ENCODE results near the gene CNNM2. TPM values are rescaled to one million over a fixed set of nuclear protein-coding genes. Genes with fewer than 3 reads are reported as not detected.

The CNNM2 gene
- total RNA-seq, 4 donors from 2014 or later: 9.9 to 21.0 (median 10.5) TPM

- H3K27me3 ChIP-seq: no peaks in the 10 kb centered on the region
These were observed 12.6 kb downstream of the CNNM2 start for GRCh38 chr10:102930720-102931119.

GRCh38 chr10:102931643-102932042 lies 13.5 kb downstream of the CNNM2 start:
- no peak for TF ChIP-seq EP300 (IDR thresholded peaks at IDR 0.05)
- no peak for TF ChIP-seq CTCF (IDR thresholded peaks at IDR 0.05)
- no peak for TF ChIP-seq POLR2A (IDR thresholded peaks at IDR 0.05)
- no peak for DNase-seq (ENCODE audit: low spot score in 2 of 2)
- no peak overlapping the region for H3K27ac ChIP-seq
- H3K36me3 ChIP-seq: peaks cover 0 to 28% (median 0%) of the 10 kb centered on the region in 3 donors
- 81 to 82% methylated on average over 5 of the region's 5 CpGs for WGBS, 2 donors
- H3K4me3 ChIP-seq: no peak overlapping the region
- peaks cover 0 to 2% (median 0%) of the 10 kb centered on the region in 4 donors for H3K9me3 ChIP-seq
- H3K4me1 ChIP-seq: no peaks in the 10 kb centered on the region
- no peaks in the 10 kb centered on the region for H3K27me3 ChIP-seq

More at GRCh38 chr10:102930720-102931119, 12.6 kb downstream of the CNNM2 start:
- no peak for TF ChIP-seq EP300 (IDR thresholded peaks at IDR 0.05)
- no peak for TF ChIP-seq POLR2A (IDR thresholded peaks at IDR 0.05)
- no peak for TF ChIP-seq CTCF (IDR thresholded peaks at IDR 0.05)
- Histone ChIP-seq H3K4me3 (no peak overlapping the region), H3K27ac (no peak overlapping the region), H3K36me3 (peaks cover 0 to 28% (median 0%) of the 10 kb centered on the region in 3 donors), H3K9me3 (peaks cover 0 to 2% (median 0%) of the 10 kb centered on the region in 4 donors), H3K4me1 (no peaks in the 10 kb centered on the region)
- 92 to 93% methylated on average over 2 of the region's 2 CpGs for WGBS, 2 donors
- no peak for DNase-seq (ENCODE audit: low spot score in 2 of 2)

- Histone ChIP-seq H3K9me3 (peaks cover 0 to 2% (median 0%) of the 10 kb centered on the region in 4 donors), H3K27me3 (no peaks in the 10 kb centered on the region), H3K4me1 (no peaks in the 10 kb centered on the region), H3K36me3 (peaks cover 0 to 14% (median 0%) of the 10 kb centered on the region in 3 donors), H3K27ac (no peak overlapping the region), H3K4me3 (no peak overlapping the region)
- DNase-seq (ENCODE audit: low spot score in 2 of 2): no peak
- no peak for TF ChIP-seq CTCF (IDR thresholded peaks at IDR 0.05)
- no peak for TF ChIP-seq POLR2A (IDR thresholded peaks at IDR 0.05)
- TF ChIP-seq EP300 (IDR thresholded peaks at IDR 0.05): no peak
- 95 to 100% methylated on average over 4 of the region's 4 CpGs for WGBS, 2 donors
These were observed 17.4 kb downstream of the CNNM2 start for GRCh38 chr10:102935505-102935904.

- Histone ChIP-seq H3K36me3 (peaks cover 0 to 13% (median 0%) of the 10 kb centered on the region in 3 donors), H3K4me1 (no peaks in the 10 kb centered on the region), H3K4me3 (no peak overlapping the region), H3K27ac (no peak overlapping the region), H3K9me3 (peaks cover 0 to 2% (median 0%) of the 10 kb centered on the region in 4 donors), H3K27me3 (no peaks in the 10 kb centered on the region)
- TF ChIP-seq CTCF (IDR thresholded peaks at IDR 0.05) (no peak), EP300 (IDR thresholded peaks at IDR 0.05) (no peak), POLR2A (IDR thresholded peaks at IDR 0.05) (no peak)
- no peak for DNase-seq (ENCODE audit: low spot score in 2 of 2)
- 87 to 90% methylated on average over 3 of the region's 3 CpGs for WGBS, 2 donors
These were observed 18.0 kb downstream of the CNNM2 start for GRCh38 chr10:102935939-102936605.

GRCh38 chr10:102941401-102941800 lies 23.3 kb downstream of the CNNM2 start:
- TF ChIP-seq CTCF (IDR thresholded peaks at IDR 0.05): no peak
- DNase-seq (ENCODE audit: low spot score in 2 of 2): no peak

More at GRCh38 chr10:102941401-102941800, 23.3 kb downstream of the CNNM2 start:
- Histone ChIP-seq H3K4me1 (no peaks in the 10 kb centered on the region), H3K36me3 (peaks cover 0 to 10% (median 0%) of the 10 kb centered on the region in 3 donors), H3K27ac (no peak overlapping the region), H3K9me3 (no peaks in the 10 kb centered on the region), H3K4me3 (no peak overlapping the region), H3K27me3 (no peaks in the 10 kb centered on the region)
- WGBS, 2 donors: 90 to 97% methylated on average over 3 of the region's 3 CpGs
